Stimulated activated CD4-positive, alpha-beta T cell treated with anti-CD3 and anti-CD28 coated beads, Interleukin-15, amount 100 ng/mL, for 24 hours (primary cell): ENCODE measurements around the gene RAB11B.
"Not testable (repeated sequence)": the region's sequence is repeated elsewhere in the genome, so short reads cannot be mapped to it uniquely, and the experiment has no call there.

Experiments
- DNase-seq: peaks from one replicate; pipeline ENCODE4 v3.0.0-alpha.2; 2020

The RAB11B gene

DNA sequence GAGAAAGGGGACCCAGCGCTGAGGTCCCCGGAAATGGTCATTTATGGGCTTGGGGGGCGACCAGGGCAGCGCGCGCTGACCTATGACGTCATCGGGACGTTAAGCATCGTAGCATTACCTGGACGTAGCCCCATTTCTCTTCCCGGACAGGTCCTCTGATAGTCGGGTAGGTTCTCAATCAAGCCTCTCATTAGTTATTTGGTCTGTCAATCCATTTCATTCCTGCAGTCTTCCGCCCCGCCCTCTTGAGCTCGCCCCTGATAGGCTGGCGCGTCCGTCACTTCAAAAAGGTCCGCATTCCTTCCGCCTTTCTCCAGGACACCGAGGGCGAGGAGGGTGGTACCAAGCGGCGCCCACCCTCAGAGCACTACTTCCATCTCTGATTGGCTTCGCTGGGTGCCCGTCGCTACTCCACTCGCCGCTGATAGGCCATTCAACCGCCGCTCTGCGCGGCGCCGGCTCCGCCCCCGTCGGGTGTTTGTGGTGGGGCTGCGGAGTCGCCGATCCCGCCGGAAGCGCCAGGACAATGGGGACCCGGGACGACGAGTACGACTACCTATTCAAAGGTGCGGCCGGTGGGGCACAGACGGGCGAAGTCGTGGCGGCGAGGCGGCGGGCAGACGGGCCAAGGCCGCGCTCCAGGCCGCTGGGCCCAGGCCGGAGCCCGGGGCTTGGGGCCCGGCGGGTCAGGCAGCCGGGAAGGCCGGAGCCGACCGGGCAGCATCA is at the start of gene RAB11B:
TSS of gene RAB11B (plus strand) at position 470 of the 726 bp plus-strand sequence. CDS start at position 527, 57 bp downstream.
- DNase-seq: peak; percentile 98

DNA sequence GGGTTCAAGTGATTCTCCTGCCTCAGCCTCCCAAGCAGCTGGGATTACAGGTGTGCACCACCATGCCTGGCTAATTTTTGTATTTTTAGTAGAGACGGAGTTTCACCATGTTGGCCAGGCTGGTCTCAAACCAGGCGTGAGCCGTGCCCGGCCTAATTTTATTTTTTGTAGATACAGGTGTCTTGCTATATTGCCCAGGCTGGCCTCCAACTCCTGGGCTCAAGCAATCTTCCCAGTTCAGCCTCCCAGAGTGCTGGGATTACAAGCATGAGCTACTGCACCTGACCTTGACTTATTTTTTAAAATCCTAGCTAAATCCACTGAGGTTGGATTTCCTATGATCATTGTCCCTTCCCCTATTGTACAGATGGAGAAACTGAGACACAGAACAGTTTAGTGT is 48.7 kb upstream of the RAB11B start:
- DNase-seq: not testable (repeated sequence)

DNA sequence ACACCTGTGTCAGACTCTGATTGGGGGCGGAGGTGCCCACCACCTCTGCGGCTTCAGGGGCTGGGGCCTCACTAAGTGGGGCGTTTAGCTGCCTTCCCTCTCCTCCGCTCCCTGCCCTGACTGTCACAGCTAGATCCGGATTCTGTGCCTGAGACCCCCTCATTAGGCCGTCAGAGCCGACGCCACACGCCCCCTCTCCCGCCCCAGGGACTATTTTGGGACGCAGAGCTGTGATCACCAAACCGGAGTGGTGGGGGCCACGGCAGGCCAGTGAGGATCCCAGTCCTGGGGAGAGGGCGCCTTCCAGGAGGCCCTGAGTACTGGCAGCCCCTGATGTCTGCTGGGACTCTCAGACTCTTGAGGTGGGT is 47.9 kb upstream of the RAB11B start:
- no peak for DNase-seq

- peak; percentile 97 for DNase-seq
Observed at GRCh38 chr19:8342684-8343482, 47.3 kb upstream of the RAB11B start, which contains the start of gene KANK3. Gene KANK3 (minus strand): TSS chr19:8343262. CDS start chr19:8337828, 5,434 bp downstream.

DNA sequence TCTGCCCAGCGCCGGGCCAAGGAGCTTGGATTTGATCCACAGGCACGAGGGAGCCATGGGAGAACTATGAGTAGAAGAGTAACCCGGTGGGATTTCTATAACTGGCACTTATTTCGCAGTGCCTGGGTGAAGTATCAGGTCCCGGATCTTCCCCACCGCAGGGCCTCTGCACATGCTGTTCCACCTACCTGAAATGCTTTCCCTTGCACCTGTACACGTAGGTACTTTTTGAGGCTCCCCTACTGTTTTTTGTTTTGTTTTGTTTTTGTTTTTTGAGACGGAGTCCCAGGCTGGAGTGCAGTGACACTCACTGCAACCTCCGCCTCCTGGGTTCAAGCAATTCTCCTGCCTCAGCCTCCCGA is 46.7 kb upstream of the RAB11B start:
- DNase-seq: no peak

DNA sequence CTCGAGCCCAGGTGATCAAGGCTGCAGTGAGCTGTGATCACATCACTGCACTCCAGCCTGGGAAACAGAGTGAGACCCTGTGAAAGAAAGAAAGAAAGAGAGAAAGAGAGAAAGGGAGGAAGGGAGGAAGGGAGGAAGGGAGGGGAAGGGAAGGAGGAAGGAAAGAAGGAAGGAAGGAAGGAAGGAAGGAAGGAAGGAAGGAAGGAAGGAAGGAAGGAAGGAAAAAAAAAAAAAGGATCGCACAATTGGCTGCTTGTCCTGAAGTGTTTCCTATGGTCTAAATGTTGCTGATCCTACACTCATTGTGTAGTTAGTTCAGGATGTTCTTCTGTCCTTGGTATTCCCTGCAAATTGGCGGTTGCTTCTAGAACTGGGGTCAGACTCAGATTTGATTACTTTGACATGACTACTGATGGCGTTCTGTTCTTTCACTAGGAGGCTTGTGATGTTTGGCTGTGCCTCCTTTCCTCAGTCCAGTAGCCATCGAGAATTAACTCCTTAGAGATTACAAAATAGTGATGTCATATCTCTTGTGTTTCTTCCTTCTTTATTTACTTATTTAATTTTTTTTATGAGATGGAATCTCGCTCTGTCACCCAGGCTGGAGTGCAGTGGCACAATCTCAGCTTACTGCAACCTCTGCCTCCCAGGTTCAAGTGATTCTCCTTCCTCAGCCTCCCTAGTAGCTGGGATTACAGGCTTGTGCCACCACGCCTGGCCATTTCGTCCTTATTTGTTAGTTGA is 40.4 kb upstream of the RAB11B start:
- not testable (repeated sequence) for DNase-seq

- no peak for DNase-seq
Observed at GRCh38 chr19:8352134-8352827, 37.9 kb upstream of the RAB11B start.

DNA sequence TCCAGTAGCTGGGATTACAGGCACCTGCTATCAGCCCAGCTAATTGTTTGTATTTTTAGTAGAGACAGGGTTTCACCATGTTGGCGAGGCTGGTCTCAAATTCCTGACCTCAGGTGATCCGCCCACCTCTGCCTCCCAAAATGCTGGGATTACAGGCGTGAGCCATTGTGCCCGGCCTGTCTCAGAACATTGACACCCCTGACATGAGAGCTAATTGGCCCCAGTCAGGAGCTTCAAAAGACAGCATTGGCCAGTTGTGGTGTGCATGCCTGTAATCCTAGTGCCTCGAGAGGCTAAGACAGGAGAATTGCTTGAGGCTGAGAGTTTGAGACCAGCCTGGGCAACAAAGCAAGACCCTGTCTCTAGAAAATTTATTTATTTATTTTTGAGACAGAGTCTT is 37.3 kb upstream of the RAB11B start:
- not testable (repeated sequence) for DNase-seq

DNA sequence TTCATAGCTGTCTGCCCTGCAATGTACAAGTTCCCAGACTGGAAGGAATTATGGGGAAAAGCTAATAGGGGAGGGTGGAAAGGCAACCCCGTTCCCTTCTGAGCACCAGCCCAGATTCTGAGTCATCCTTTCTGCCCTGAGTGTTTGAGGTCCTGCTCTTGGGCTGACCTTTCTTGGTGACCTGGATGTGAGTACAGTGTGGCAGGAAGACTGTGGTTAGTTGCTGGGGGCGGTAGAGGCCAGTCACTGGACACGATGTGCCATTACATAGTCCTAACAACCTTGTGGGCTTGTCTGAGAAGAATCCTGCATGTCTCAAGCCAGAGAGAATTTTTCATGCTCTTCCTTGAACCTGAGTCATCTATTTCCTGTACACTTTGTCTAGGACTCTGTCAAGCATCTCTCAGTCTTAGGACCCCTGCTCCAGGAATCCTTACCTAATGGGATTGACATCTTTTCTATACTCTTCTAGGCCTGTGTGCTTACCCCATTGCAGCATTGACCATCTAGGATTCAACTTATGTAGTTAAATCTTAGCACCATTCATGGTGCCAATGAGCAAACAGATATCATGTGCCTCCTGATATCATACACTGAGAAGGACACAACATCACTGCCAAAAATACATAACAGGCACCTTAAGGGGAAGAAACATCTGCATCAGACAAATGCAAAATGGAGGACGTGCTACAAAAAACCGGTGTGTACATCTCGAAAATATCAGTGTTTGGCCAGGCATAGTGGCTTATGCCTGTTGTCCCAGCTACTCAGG is 34.3 kb upstream of the RAB11B start:
- no peak for DNase-seq

DNA sequence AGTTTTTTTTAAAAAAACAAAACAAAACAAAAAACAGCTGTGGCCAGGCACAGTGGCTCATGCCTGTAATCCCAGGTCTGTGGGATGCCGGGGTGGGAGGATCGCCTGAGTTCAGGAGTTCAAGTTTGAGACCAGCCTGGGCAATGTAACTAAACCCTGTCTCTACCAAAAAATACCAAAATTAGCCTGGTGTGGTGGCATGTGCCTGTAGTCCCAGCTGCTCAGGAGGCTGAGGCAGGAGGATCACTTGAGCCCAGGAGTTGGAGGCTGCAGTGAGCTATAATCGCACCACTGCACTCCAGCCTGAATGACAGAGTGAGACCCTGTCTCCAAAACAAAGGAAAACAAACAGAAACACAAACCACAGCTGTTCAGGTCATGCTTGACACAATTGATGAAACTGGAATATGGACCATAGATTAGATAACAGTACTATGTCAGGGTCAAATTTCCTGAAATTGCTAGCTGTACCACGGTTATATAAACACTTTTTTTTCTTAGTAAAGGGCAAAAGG is 33.1 kb upstream of the RAB11B start:
- no peak for DNase-seq

DNA sequence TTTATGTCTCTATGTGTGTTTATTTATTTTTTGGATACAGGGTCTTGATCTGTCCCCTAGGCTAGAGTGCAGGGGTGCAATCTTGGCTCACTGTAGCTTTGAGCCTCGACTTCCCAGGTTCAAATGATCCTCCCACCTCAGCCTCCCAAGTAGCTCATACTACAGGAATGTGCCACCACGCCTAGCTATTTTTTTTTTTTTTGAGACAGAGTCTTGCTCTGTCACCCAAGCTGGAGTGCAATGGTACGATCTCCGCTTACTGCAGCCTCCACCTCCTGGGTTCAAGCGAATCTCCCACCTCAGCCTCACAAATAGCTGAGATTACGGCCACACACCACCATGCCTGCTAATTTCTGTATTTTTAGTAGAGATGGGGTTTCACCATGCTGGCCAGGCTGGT is 31.2 kb upstream of the RAB11B start:
- no peak for DNase-seq

DNA sequence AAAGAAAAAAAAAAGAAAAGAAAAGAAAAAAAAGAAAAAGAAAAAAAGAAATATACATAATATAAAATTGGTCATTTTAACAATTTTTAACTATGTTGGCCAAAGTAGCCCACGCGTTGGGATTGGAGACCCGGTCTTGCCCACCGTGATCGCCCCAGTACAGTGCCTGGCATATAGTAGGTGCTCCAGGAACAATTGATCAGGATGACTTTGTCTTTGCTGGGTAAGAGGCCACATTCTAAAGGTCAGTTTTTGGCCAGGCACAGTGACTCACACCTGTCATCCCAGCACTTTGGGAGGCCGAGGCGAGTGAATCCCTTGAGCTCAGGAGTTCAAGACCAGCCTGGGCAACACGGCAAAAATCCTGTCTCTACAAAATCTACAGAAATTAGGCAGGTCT is 30.0 kb upstream of the RAB11B start:
- no peak for DNase-seq

DNA sequence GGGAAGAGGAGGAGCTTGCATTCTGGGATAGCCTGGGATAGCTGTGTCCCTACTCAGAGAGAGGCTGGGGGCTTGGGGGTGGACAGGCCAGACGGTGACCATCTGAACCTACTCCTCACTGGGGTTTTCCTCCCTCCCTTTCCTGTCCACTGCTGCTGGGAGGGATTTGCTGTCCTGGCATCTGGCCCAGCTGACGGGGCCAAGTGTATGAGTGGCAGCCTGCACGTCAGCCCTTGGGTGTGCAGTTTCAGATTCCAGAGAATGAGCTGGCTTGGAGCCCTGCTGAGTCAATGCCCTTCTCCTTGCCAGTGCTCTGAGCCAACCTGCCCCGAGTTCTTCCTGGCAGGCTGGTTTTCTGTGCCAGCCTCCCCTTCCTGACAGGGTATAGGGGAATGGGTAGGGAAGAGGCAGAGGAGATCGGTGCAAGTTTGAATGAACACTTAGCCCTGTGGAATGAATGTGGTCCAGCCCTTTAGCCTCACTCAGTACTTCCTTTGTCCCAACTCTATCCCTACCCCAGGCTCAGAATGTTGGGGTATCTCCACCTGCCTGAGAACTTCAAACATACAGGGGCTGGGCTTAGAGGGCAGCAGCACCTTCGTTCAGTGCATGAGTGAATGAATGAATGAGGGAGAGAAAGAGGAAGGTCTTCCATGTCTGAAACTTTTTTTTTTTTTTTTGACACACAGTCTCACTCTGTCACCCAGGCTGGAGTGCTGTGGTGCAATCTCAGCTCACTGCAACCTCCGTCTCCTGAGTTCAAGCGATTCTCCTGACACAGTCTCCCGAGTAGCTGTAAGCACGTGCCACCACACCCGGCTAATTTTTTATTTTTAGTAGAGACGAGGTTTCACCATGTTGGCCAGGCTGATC is 28.0 kb upstream of the RAB11B start:
- peak; percentile 43 for DNase-seq

DNA sequence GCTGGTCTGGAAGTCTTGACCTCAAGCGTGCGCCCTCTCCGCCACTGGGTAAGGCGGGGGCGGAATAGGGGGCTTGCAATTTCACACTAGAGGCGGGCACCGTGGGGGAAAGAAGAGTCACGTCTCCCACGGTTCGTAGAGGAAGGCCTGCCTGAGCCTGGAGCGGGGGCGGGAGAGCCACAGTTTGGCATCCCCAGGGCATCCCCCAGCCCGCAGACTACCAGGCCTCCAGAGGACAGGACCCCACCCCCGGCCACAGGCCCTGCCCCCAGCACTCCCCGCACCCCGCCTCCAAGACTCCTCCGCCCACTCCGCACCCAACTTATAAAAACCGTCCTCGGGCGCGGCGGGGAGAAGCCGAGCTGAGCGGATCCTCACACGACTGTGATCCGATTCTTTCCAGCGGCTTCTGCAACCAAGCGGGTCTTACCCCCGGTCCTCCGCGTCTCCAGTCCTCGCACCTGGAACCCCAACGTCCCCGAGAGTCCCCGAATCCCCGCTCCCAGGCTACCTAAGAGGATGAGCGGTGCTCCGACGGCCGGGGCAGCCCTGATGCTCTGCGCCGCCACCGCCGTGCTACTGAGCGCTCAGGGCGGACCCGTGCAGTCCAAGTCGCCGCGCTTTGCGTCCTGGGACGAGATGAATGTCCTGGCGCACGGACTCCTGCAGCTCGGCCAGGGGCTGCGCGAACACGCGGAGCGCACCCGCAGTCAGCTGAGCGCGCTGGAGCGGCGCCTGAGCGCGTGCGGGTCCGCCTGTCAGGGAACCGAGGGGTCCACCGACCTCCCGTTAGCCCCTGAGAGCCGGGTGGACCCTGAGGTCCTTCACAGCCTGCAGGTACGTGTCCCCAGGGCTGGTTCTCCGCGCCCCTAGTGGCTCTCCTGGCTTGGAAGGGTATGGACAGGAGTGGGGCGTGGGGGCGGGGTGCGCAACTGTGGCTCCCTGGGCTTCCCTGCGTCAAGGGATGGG is 26.1 kb upstream of the RAB11B start, which contains the start of gene ANGPTL4:
TSS of gene ANGPTL4 (plus strand) at position 353 of the 969 bp plus-strand sequence. CDS start at position 520, 167 bp downstream.
- DNase-seq: peak; percentile 80

GRCh38 chr19:8366121-8366581 is 24.0 kb upstream of the RAB11B start:
- no peak for DNase-seq

GRCh38 chr19:8366961-8367326 is 23.2 kb upstream of the RAB11B start:
- DNase-seq: no peak

GRCh38 chr19:8367327-8368001 is 22.7 kb upstream of the RAB11B start:
- no peak for DNase-seq

DNA sequence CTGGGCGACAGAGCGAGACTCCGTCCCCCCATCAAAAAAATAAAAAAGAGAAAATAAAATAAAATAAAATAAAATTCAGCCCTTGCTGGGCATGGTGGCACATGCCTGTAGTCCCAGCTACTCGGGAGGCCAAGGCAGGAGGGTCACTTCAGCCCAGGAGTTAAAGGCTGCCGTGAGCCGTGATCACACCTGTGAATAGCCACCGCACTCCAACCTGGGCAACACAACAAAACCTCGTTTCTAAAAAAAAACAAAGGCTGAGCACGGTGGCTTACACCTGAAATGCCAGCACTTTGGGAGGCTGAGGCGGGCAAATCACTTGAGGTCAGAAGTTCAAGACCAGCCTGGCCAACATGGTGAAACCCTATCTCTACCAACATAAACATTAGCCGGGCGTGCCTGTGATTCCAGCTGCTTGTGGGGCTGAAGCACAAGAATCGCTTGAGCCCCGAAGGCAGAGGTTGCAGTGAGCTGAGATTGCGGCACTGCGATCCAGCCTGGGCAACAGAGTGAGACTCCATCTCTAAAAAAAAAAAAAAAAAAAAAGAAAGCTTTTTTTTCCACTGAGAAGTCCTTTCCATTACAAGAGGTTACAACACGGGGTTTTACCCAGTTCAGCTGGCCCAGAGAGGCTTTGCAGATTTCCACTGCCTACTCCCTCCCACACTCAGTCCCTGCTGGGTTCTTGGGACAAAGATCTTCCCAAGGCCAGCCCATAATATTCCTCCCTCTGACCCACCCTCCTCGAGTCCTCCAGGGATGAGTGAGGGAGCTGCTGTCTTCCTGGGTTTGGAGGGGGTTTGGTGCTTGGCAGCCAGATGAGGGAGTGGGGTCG is 19.8 kb upstream of the RAB11B start:
- DNase-seq: no peak
